RWPE2 (cell line): ENCODE results near the gene FANCC.

ENCODE experiments used
- ATAC-seq: fragments of 200-7000 bp; cut with Tn5 transposase; 3 replicates; pipeline ENCODE4 v1.9.1; 2021; ENCODE audit warnings: low read depth
- DNase-seq: peaks from one replicate; pipeline ENCODE4 v3.0.0-alpha.2; 2020; ENCODE audit warnings: low spot score
- H3K27ac ChIP-seq: fragments of 450-650 bp; 2 replicates; pipeline ENCODE4 v1.5.1; 2017; ENCODE audit warnings: mild to moderate bottlenecking; ENCODE audit not compliant: poor library complexity, severe bottlenecking
- H3K27me3 ChIP-seq: fragments of 250-450 bp; sonication (Bioruptor Pico); 2 replicates; pipeline ENCODE4 v1.5.1; 2021; ENCODE audit warnings: mild to moderate bottlenecking, moderate library complexity; ENCODE audit not compliant: insufficient read depth, poor library complexity, severe bottlenecking
- H3K36me3 ChIP-seq: fragments of 250-450 bp; sonication (Bioruptor Pico); 2 replicates; pipeline ENCODE4 v1.5.1; 2020; ENCODE audit warnings: low read depth, mild to moderate bottlenecking, moderate library complexity
- H3K4me1 ChIP-seq: fragments of 250-450 bp; sonication (Bioruptor Pico); 2 replicates; pipeline ENCODE4 v1.5.1; 2021; ENCODE audit warnings: mild to moderate bottlenecking, moderate library complexity; ENCODE audit not compliant: insufficient read depth, poor library complexity, severe bottlenecking
- H3K4me3 ChIP-seq: fragments of 250-450 bp; sonication (Bioruptor Pico); 2 replicates; pipeline ENCODE4 v1.5.1; 2021; ENCODE audit warnings: mild to moderate bottlenecking, moderate library complexity; ENCODE audit not compliant: severe bottlenecking
- H3K9me3 ChIP-seq: fragments of 250-450 bp; sonication (Bioruptor Pico); 2 replicates; pipeline ENCODE4 v1.5.1; 2021; ENCODE audit warnings: mild to moderate bottlenecking, moderate library complexity; ENCODE audit not compliant: severe bottlenecking
- TF ChIP-seq, protein P1 (sequence below): fragments of 450-650 bp; IDR thresholded peaks from one replicate; pipeline ENCODE4 v1.5.1; 2017; ENCODE audit warnings: mild to moderate bottlenecking, moderate library complexity; ENCODE audit not compliant: poor library complexity, severe bottlenecking

FANCC gene

DNA sequence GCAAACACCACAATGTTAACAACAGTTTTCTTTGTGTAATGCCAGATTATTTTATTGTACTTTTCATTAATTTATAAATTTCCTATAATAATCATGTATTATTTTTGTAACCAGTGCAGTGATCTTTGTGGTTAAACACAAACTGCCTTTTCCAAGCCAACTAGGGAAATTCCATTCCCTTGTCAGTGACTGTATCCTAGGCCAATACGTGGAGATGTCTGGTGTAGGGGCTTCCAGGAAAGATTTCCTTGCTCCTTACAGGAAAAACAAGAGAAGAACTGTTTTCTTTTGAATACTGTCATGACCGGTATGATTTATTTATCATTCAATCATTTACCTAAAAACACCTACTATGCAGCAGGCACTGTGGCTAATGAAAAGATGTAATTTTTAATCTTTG is 31.4 kb downstream of the FANCC start:
- H3K27me3 ChIP-seq: no peaks in the 10 kb centered on the region
- DNase-seq (no peak), ATAC-seq (no peak)
- no peaks in the 10 kb centered on the region for H3K36me3 ChIP-seq
- no peak overlapping the region for H3K4me3 ChIP-seq
- H3K9me3 ChIP-seq: peaks cover 6% of the 10 kb centered on the region
- no peak overlapping the region for H3K27ac ChIP-seq
- H3K4me1 ChIP-seq: no peaks in the 10 kb centered on the region
- TF ChIP-seq, protein P1, sequence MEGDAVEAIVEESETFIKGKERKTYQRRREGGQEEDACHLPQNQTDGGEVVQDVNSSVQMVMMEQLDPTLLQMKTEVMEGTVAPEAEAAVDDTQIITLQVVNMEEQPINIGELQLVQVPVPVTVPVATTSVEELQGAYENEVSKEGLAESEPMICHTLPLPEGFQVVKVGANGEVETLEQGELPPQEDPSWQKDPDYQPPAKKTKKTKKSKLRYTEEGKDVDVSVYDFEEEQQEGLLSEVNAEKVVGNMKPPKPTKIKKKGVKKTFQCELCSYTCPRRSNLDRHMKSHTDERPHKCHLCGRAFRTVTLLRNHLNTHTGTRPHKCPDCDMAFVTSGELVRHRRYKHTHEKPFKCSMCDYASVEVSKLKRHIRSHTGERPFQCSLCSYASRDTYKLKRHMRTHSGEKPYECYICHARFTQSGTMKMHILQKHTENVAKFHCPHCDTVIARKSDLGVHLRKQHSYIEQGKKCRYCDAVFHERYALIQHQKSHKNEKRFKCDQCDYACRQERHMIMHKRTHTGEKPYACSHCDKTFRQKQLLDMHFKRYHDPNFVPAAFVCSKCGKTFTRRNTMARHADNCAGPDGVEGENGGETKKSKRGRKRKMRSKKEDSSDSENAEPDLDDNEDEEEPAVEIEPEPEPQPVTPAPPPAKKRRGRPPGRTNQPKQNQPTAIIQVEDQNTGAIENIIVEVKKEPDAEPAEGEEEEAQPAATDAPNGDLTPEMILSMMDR: no peak

DNA sequence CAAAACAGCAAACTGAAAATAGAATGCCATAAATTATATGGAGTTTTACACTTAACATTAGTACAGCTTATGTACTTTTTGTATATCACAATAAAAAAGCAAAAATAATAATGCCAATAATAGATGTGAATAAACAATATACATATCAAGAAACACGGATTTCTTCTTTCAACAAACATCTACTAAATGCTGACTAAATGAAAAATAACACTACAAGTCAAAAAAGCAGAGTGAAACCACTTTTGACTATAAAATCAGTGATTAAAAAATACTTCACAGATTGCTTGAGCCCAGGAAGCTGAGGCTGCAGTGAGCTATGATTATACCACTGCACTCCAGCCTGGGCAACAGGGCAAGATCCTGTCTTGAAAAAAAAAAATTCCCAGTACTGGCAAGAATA is 32.2 kb downstream of the FANCC start:
- Histone ChIP-seq H3K27me3 (no peaks in the 10 kb centered on the region), H3K36me3 (no peaks in the 10 kb centered on the region), H3K27ac (no peak overlapping the region), H3K4me3 (no peak overlapping the region), H3K4me1 (no peaks in the 10 kb centered on the region), H3K9me3 (peaks cover 12% of the 10 kb centered on the region)
- TF ChIP-seq, protein P1: no peak
- DNase-seq: no peak
- ATAC-seq: no peak

DNA sequence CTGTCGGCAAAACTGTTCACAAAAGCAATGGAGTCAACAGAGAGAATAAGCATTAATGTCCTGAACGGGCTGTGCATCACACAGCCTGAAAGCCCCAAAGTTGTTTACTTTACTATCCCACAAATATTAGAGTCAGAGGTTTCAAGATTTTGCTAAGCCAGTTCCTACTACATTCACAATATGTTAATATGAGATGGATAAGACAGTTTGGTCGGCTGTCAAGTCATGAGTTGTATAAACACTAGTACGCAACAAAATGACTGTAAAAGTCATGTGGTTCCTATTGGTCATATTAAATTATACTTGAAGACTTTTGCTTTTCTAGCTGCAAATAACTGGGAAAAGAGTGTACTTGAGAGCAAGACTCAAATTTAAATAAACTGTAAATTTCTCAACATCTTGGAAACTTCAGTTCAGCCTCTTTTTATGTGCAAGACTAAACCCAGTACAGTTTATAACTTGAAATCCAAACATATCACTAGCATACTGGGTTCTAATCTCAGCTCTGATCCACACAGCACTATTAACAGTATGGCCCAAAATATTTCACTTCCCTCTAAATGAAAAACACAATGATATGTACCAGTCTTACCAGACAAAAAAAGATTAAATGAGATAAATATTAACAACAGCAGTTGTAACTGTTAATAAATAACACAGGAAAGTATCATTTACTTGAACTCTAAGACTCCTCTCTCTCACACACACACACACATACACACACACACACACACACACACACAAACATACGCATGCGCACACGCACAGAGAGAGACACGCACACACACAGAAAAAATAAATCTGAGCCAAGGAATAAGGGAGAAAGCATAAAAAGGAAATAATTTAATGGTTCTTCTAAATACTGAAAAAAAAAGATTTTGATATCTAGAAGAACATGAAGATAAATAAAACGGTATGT is 33.1 kb downstream of the FANCC start:
- H3K27ac ChIP-seq: no peak overlapping the region
- ATAC-seq: no peak

DNA sequence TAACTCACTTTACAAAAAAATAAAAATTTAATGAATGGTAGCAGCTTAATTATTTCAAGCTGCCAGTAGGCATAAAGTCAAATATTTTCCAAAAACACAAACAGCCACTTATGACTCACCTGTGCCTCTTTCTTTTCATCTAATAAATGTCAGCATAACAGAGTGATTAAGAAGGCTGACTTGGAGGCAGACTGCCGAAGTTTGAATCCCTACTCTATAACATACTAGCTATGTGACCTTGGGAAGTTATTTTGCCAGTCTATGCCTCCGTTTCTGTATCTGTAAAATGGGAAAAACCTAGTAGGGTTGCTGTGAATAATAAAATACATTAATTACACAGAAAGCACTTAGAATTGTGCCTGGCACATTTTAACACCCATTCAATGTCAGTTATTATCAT is 33.8 kb downstream of the FANCC start:
- Histone ChIP-seq H3K27ac (no peak overlapping the region), H3K36me3 (no peaks in the 10 kb centered on the region), H3K27me3 (no peaks in the 10 kb centered on the region), H3K4me1 (no peaks in the 10 kb centered on the region), H3K9me3 (peaks cover 12% of the 10 kb centered on the region), H3K4me3 (no peak overlapping the region)
- DNase-seq (no peak), ATAC-seq (no peak)
- TF ChIP-seq, protein P1: no peak

More for the DNA sequence above, 33.1 kb downstream of the FANCC start:
- H3K4me1 ChIP-seq: no peaks in the 10 kb centered on the region
- DNase-seq: no peak
- peaks cover 12% of the 10 kb centered on the region for H3K9me3 ChIP-seq
- H3K4me3 ChIP-seq: no peak overlapping the region
- no peaks in the 10 kb centered on the region for H3K36me3 ChIP-seq
- H3K27me3 ChIP-seq: no peaks in the 10 kb centered on the region
- TF ChIP-seq, protein P1: no peak

DNA sequence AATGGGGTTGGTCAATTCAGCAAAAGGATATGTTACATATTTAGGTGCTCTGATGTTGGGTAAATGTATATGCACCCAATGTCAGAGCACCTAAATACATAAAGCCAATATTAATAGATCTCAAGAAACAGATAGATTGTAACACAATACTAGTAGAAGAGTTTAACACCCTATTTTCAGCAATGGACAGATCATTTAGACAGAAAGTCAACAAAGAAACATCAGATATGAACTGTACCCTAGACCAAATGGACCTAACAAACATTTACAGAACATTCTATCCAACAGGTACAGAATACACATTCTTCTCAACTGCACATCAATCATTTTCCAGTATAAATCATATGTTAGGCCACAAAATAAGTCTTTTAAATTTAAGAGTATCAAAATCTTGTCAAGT is 35.2 kb downstream of the FANCC start:
- Histone ChIP-seq H3K4me1 (no peaks in the 10 kb centered on the region), H3K27me3 (no peaks in the 10 kb centered on the region), H3K36me3 (no peaks in the 10 kb centered on the region), H3K9me3 (peaks cover 12% of the 10 kb centered on the region), H3K4me3 (no peak overlapping the region), H3K27ac (no peak overlapping the region)
- ATAC-seq: no peak
- DNase-seq: no peak
- TF ChIP-seq, protein P1: no peak
